Loucy (cell line): ENCODE measurements around the gene DOCK8.

Experiments
- H2AFZ ChIP-seq: fragments of 200-600 bp; sonication (generic); 2 replicates; pipeline ENCODE4 v1.6.0; 2016; ENCODE audit warnings: antibody characterized with exemption, mild to moderate bottlenecking, low read length, moderate library complexity
- H3F3A ChIP-seq: fragments of 200-600 bp; 2 replicates; pipeline ENCODE4 v1.6.0; 2016; ENCODE audit warnings: antibody characterized with exemption, low read depth, mild to moderate bottlenecking
- H3K27me3 ChIP-seq: fragments of 200-600 bp; sonication (generic); 2 replicates; pipeline ENCODE4 v1.6.1; 2014; ENCODE audit warnings: low read length, mild to moderate bottlenecking; ENCODE audit not compliant: insufficient read depth, poor library complexity, severe bottlenecking
- H3K36me3 ChIP-seq: fragments of 200-600 bp; sonication (generic); 2 replicates; pipeline ENCODE4 v1.6.1; 2016; ENCODE audit warnings: low read length; ENCODE audit not compliant: insufficient read depth
- H3K4me1 ChIP-seq: fragments of 200-600 bp; sonication (generic); 2 replicates; pipeline ENCODE4 v1.5.1; 2014; ENCODE audit warnings: low read length, mild to moderate bottlenecking; ENCODE audit not compliant: insufficient read depth, poor library complexity, severe bottlenecking
- H3K4me2 ChIP-seq: fragments of 200-600 bp; sonication (generic); 2 replicates; pipeline ENCODE4 v1.6.0; 2014; ENCODE audit warnings: antibody characterized with exemption, low read length, low read depth, mild to moderate bottlenecking; ENCODE audit not compliant: poor library complexity, severe bottlenecking
- H3K4me3 ChIP-seq: fragments of 200-600 bp; sonication (generic); 2 replicates; pipeline ENCODE4 v1.5.1; 2014; ENCODE audit warnings: low read length, mild to moderate bottlenecking, mixed read lengths; ENCODE audit not compliant: poor library complexity, severe bottlenecking
- H3K79me2 ChIP-seq: fragments of 200-600 bp; sonication (generic); 2 replicates; pipeline ENCODE4 v1.6.1; 2014; ENCODE audit warnings: low read length; ENCODE audit not compliant: insufficient read depth
- H3K9ac ChIP-seq: fragments of 200-600 bp; sonication (generic); 2 replicates; pipeline ENCODE4 v1.6.0; 2014; ENCODE audit warnings: mild to moderate bottlenecking, low read depth, low read length, moderate library complexity; ENCODE audit not compliant: poor library complexity, severe bottlenecking
- H3K9me2 ChIP-seq: fragments of 200-600 bp; sonication (generic); replicated peaks from 2 replicates; pipeline ENCODE4 v1.6.1; 2016; ENCODE audit warnings: low read depth, low read length, mixed read lengths
- H3K9me3 ChIP-seq: fragments of 200-600 bp; sonication (generic); 2 replicates; pipeline ENCODE4 v1.6.1; 2014; ENCODE audit warnings: mild to moderate bottlenecking, antibody characterized with exemption, low read length, low read depth; ENCODE audit not compliant: insufficient read depth
- H4K20me1 ChIP-seq: fragments of 200-600 bp; sonication (generic); 2 replicates; pipeline ENCODE4 v1.6.0; 2014; ENCODE audit warnings: antibody characterized with exemption, low read length, mild to moderate bottlenecking; ENCODE audit not compliant: insufficient read depth, poor library complexity, severe bottlenecking
- EZH2phosphoT487 ChIP-seq: fragments of 200-600 bp; IDR thresholded peaks from 2 replicates; pipeline ENCODE4 v1.6.1; 2018; ENCODE audit warnings: antibody characterized with exemption, mild to moderate bottlenecking, moderate library complexity, borderline replicate concordance
- TF ChIP-seq, protein P1 (sequence below): fragments of 200-600 bp; sonication (generic); conservative IDR thresholded peaks from 2 replicates; pipeline ENCODE4 v1.5.1; 2014; ENCODE audit warnings: mild to moderate bottlenecking, antibody characterized with exemption, low read length

Gene DOCK8

DNA sequence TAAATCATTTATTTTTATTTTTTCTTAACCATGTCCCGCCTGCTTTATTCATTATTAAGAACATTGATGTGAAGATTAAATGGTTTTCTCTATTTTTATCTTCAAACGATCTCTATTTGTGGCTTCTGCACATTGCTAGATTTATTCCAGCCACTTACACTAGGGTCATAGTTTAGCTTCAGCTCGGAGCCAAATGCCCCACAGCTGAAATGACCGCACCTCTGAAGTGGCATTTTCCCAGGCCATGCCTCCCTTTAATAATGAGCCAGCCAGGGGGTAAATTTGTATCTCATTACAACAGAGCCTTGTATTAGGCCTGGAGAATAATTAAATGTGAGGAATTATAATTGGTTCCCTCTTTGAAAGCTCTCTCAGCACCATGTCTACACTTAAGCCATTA lies 89.4 kb downstream of the DOCK8 start:
- Histone ChIP-seq H3K4me3 (no peak overlapping the region), H3K9me2 (no peaks in the 10 kb centered on the region), H3K36me3 (peaks cover 75% of the 10 kb centered on the region), H2AFZ (no peak overlapping the region), H3K9ac (no peak overlapping the region), H3K27me3 (no peaks in the 10 kb centered on the region), H3K4me1 (no peaks in the 10 kb centered on the region), H3K4me2 (no peak overlapping the region), H3K79me2 (peaks cover 13% of the 10 kb centered on the region; the same call in 1 of the 2 replicates), H3F3A (peaks cover 8% of the 10 kb centered on the region; the same call in 1 of the 2 replicates), H4K20me1 (no peaks in the 10 kb centered on the region), H3K9me3 (no peaks in the 10 kb centered on the region)
- no peak for TF ChIP-seq EZH2phosphoT487
- TF ChIP-seq, protein P1, sequence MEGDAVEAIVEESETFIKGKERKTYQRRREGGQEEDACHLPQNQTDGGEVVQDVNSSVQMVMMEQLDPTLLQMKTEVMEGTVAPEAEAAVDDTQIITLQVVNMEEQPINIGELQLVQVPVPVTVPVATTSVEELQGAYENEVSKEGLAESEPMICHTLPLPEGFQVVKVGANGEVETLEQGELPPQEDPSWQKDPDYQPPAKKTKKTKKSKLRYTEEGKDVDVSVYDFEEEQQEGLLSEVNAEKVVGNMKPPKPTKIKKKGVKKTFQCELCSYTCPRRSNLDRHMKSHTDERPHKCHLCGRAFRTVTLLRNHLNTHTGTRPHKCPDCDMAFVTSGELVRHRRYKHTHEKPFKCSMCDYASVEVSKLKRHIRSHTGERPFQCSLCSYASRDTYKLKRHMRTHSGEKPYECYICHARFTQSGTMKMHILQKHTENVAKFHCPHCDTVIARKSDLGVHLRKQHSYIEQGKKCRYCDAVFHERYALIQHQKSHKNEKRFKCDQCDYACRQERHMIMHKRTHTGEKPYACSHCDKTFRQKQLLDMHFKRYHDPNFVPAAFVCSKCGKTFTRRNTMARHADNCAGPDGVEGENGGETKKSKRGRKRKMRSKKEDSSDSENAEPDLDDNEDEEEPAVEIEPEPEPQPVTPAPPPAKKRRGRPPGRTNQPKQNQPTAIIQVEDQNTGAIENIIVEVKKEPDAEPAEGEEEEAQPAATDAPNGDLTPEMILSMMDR, result no peak

DNA sequence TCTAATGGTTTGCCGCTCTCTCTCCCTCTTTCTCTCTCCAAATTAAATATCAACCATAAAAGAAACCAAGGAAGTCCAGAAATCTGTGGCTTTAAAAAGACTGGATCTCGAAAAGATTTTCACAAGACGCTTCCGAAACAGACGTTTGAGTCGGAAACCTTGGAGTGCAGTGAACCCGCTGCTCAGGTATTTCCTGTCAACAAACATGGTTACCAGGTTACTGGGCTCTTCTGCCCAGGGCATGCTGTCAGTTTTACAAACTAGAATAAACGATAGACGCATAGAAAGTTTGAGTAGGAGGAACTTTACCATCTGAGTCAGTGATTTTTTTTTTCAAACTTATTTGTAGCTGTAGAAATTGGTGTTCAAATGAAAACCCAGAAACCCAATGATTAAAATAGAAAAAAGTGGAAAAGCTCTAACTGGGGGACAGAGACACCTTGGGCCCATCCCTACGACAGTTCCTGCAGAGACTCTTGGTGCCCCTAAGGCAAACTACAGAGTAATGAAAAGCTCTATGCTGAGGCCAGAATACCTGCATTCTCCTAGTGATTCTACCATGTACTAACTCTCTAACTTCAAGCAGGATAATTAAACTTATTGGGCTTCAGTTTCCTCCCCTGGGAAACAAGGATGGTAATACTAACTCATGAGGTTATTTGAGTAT lies 90.0 kb downstream of the DOCK8 start:
- Histone ChIP-seq H3K4me3 (no peak overlapping the region), H3K9me2 (no peaks in the 10 kb centered on the region), H3K9me3 (no peaks in the 10 kb centered on the region), H3K79me2 (0 out of 2 replicates have a peak, but pooled peaks cover 8% of the 10 kb centered on the region), H3K4me2 (no peak overlapping the region), H3F3A (peaks cover 8% of the 10 kb centered on the region; the same call in 1 of the 2 replicates), H3K9ac (no peak overlapping the region), H3K27me3 (no peaks in the 10 kb centered on the region), H2AFZ (no peak overlapping the region), H3K4me1 (no peaks in the 10 kb centered on the region), H3K36me3 (peaks cover 74% of the 10 kb centered on the region), H4K20me1 (no peaks in the 10 kb centered on the region)
- no peak for TF ChIP-seq EZH2phosphoT487
- TF ChIP-seq, protein P1, result no peak

DNA sequence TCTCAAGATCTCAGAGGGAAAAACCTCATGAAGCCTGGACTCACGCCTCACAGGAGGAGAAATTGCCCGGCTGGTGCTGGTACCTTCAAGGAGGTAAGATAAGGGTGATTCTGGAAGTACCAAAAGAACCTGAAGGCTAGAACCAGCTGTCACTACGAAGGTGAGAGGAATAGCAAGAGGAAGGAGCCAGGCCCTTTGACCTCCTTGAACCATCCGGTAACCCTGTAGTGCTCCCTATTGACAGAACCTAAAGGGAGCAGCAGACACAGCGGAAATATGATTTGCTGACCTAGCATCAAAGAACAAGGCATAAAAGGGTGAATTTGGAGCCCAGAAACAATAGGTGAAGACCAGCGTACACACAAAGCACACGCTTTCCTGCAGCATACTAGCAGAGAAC lies 92.2 kb downstream of the DOCK8 start:
- H3F3A ChIP-seq, result peaks cover 8% of the 10 kb centered on the region; the same call in 1 of the 2 replicates
- no peak overlapping the region for H3K4me2 ChIP-seq
- H3K4me3 ChIP-seq, result no peak overlapping the region
- no peaks in the 10 kb centered on the region for H4K20me1 ChIP-seq
- H3K9me3 ChIP-seq, result no peaks in the 10 kb centered on the region
- no peaks in the 10 kb centered on the region for H3K27me3 ChIP-seq
- TF ChIP-seq EZH2phosphoT487, result no peak
- TF ChIP-seq, protein P1, result peak; percentile 72
- H3K4me1 ChIP-seq, result no peaks in the 10 kb centered on the region
- H3K36me3 ChIP-seq, result peaks cover 61% of the 10 kb centered on the region
- H2AFZ ChIP-seq, result no peak overlapping the region
- H3K79me2 ChIP-seq, result 0 out of 2 replicates have a peak, but pooled peaks cover 8% of the 10 kb centered on the region
- H3K9me2 ChIP-seq, result no peaks in the 10 kb centered on the region
- no peak overlapping the region for H3K9ac ChIP-seq
